GM10248 (cell line): ENCODE data around the gene UNC5A.

ENCODE experiments used
- CTCF ChIA-PET: fragments of 300-600 bp; sonication (Branson Sonifier 250); formaldehyde crosslinking; extraction: SDS; loops from one replicate; lab custom pipeline; 2021; ENCODE audit warnings: antibody characterized with exemption; lab: Yijun Ruan, JAX
- POLR2A ChIA-PET: fragments of 350-650 bp; sonication (Branson Sonifier 250); formaldehyde crosslinking; extraction: SDS; loops from one replicate; lab custom pipeline; 2020; ENCODE audit warnings: antibody characterized with exemption; lab: Yijun Ruan, JAX
- DNase-seq: peaks from one replicate; pipeline ENCODE4 v3.0.0; 2012; ENCODE audit errors: extremely low spot score
- CTCF ChIP-seq: IDR thresholded peaks from 2 replicates; pipeline ENCODE4 v1.5.1; 2012; ENCODE audit warnings: mild to moderate bottlenecking, low read depth; ENCODE audit errors: extremely low read depth, missing control alignments, control extremely low read depth

The UNC5A gene

GRCh38 chr5:176806137-176806536 is 4.2 kb upstream of the UNC5A start:
- ChIA-PET POLR2A (no interaction called here), CTCF (no interaction called here)
- TF ChIP-seq CTCF = no peak
- DNase-seq = no peak

- ChIA-PET POLR2A (no interaction called here), CTCF (no interaction called here)
- TF ChIP-seq CTCF = no peak
- no peak for DNase-seq
Observed at GRCh38 chr5:176809544-176810080, 747 bp upstream of the UNC5A start.

GRCh38 chr5:176810687-176811501 is 535 bp downstream of the UNC5A start:
- no peak for TF ChIP-seq CTCF
- no peak for DNase-seq
- ChIA-PET CTCF (interaction anchor here (0.7 to 0.9 kb wide), 2 partner anchors 8 to 150 kb away, joined by 3 to 4 read pairs; no protein-coding TSS in a partner anchor), POLR2A (no interaction called here)

GRCh38 chr5:176812269-176813259 is 2.2 kb downstream of the UNC5A start:
- ChIA-PET POLR2A (no interaction called here), CTCF (interaction anchor here (0.9 to 1.3 kb wide), 4 partner anchors 74 to 302 kb away, joined by 3 to 6 read pairs (median 4); no protein-coding TSS in a partner anchor)

GRCh38 chr5:176813587-176814312 is 3.4 kb downstream of the UNC5A start:
- CTCF ChIA-PET = interaction anchor here (0.8 to 1.3 kb wide), 4 partner anchors 33 to 301 kb away, joined by 3 to 6 read pairs (median 4); no protein-coding TSS in a partner anchor
- no peak for DNase-seq
- POLR2A ChIA-PET = no interaction called here
- TF ChIP-seq CTCF = no peak

More at GRCh38 chr5:176812269-176813259, 2.2 kb downstream of the UNC5A start:
- TF ChIP-seq CTCF = peak; percentile 56
- DNase-seq = peak; percentile 60
